Stimulated activated CD4-positive, alpha-beta T cell treated with anti-CD3 and anti-CD28 coated beads, Interleukin-1b, Interleukin-23, amount 100 ng/mL, for 4 hours (primary cell): Measurements from ENCODE around the gene INTS15.
A peak's percentile ranks its signal among the peaks of the same experiment; 100 is the strongest.

Source experiments
- DNase-seq, 2 donors: peaks; one replicate each; pipeline ENCODE4 v3.0.0-alpha.2; 2020; ENCODE audit warnings: low read depth in 2 of 2

Gene INTS15

GRCh38 chr7:6589829-6590644 is at the start of gene INTS15:
TSS of gene INTS15 (plus strand) at chr7:6590021. CDS start at chr7:6590284, 263 bp downstream.
- peak; percentile 74 to 82 for DNase-seq

GRCh38 chr7:6542368-6542767 is 47.5 kb upstream of the INTS15 start:
- no peak for DNase-seq

- no peak for DNase-seq
These were observed 44.3 kb upstream of the INTS15 start for GRCh38 chr7:6545398-6546126.

- DNase-seq: no peak
These were observed 43.1 kb upstream of the INTS15 start for GRCh38 chr7:6546498-6547251.

GRCh38 chr7:6547400-6547799 is 42.4 kb upstream of the INTS15 start:
- no peak for DNase-seq

- DNase-seq: no peak
These were observed 38.8 kb upstream of the INTS15 start, which contains the start of gene GRID2IP for GRCh38 chr7:6551016-6551511. TSS of gene GRID2IP (minus strand) at chr7:6551461. CDS start at chr7:6551436, 25 bp downstream.

GRCh38 chr7:6553448-6554044 is 36.3 kb upstream of the INTS15 start:
- DNase-seq: no peak

GRCh38 chr7:6554848-6555247 is 35.0 kb upstream of the INTS15 start:
- DNase-seq: no peak

GRCh38 chr7:6556196-6556595 is 33.6 kb upstream of the INTS15 start:
- DNase-seq: no peak

- DNase-seq: no peak
These were observed 31.0 kb upstream of the INTS15 start for GRCh38 chr7:6558837-6559236.

- DNase-seq: no peak
These were observed 29.9 kb upstream of the INTS15 start for GRCh38 chr7:6559896-6560295.

- no peak for DNase-seq
These were observed 27.7 kb upstream of the INTS15 start for GRCh38 chr7:6562106-6562505.

- no peak for DNase-seq
These were observed 25.7 kb upstream of the INTS15 start for GRCh38 chr7:6563936-6564770.

- no peak for DNase-seq
These were observed 24.2 kb upstream of the INTS15 start for GRCh38 chr7:6565655-6566054.

- DNase-seq: no peak
These were observed 21.9 kb upstream of the INTS15 start for GRCh38 chr7:6567886-6568285.

GRCh38 chr7:6571160-6571779 is 18.6 kb upstream of the INTS15 start:
- DNase-seq: no peak

GRCh38 chr7:6575281-6576023 is 14.4 kb upstream of the INTS15 start:
- no peak for DNase-seq

GRCh38 chr7:6576024-6576866 is 13.6 kb upstream of the INTS15 start:
- DNase-seq: no peak
